GM18873 (cell line): Measurements from ENCODE around the gene ATP6V0D1.

Source experiments
- ATAC-seq: cut with Tn5 transposase; IDR thresholded peaks from one replicate; pipeline ENCODE4 v1.9.1; 2021; ENCODE audit warnings: mild to moderate bottlenecking, moderate library complexity, moderate number of reproducible peaks; ENCODE audit not compliant: unreplicated experiment, low FRiP score

Gene ATP6V0D1

DNA sequence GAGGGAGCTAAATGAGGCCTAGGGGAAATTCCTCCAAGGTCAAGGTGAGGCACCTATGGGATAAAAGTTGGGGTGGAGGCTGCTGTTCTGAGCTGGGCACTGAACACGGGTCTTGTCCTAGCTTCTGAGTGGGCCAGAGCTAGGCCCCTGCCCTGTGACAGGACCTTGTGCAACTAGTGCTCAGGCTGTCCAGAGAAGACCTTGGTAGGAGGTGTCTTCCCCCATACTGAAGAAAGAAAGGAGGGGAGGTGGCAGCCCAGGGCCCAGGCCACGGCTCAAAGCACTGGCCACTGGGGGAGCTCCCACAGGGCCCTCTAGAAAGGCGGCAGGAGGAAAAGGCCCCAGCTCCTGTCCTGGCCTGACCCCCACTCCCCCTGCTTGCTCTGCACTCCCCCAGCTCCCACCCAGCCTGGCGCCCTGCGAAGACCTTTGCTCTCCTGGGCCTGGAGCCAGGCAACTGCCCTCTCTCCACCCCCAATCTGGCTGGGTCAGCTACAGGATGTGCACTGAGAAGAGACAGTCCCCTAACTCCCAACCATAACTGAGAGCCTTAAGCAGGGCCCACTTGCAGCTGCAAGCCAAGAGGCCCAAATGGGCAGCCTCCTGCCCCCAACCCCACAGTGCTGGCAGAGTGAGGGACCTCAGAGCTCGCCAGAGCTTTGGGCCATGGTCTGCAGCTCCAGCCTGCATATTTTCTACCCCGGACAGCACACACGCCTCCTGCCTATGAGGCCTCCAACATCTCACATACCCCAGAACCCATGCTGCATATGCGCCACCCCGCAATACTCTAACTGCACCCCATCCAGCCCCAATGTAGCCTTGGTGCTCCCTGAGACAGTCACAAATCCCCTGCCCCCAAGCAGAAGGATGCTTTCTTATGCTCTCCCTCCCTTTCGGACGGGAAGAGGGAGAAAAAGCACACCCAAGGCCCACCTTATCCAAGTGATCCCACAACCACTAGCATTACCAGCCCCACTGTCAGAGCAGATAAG, 34.7 kb downstream of the ATP6V0D1 start:
- ATAC-seq: no peak

DNA sequence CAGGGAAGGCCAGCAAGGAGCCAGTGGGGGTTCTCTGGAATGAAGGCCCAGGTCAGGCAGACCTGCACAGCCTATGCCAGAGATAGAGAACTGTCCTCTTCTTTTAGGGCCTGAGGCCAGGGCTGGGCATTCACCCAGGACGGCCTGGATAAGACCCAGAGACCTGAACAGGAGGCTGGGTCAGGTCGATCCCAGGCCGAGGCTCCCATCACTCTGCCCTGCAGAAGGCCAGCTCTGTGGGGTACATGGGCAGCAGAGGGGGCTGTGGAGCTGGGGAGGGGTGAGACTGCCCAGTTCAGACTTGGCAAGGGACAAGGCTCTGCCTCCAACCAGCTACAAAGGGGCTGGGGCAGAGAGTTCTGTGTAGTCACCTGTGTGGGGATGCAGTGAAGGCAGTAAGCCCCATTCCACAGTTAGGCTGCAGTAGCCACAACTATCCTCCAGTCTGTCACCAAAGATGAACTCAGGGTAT, 35.5 kb downstream of the ATP6V0D1 start:
- no peak for ATAC-seq

DNA sequence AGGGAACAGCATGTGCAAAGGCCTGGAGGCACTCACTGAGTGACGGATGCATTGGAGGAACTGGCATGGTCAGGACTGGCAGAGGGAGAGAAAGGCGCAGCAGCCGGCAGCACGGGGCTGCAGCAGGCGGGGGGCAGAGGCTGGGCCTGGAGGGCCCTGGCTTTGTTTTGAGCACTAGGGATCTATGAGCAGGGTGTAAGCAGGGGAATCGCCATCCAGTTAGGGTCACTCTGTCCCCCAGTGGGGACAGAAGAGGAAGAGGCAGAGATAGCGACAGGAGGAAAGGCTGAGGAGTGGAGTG, 35.9 kb downstream of the ATP6V0D1 start:
- no peak for ATAC-seq

DNA sequence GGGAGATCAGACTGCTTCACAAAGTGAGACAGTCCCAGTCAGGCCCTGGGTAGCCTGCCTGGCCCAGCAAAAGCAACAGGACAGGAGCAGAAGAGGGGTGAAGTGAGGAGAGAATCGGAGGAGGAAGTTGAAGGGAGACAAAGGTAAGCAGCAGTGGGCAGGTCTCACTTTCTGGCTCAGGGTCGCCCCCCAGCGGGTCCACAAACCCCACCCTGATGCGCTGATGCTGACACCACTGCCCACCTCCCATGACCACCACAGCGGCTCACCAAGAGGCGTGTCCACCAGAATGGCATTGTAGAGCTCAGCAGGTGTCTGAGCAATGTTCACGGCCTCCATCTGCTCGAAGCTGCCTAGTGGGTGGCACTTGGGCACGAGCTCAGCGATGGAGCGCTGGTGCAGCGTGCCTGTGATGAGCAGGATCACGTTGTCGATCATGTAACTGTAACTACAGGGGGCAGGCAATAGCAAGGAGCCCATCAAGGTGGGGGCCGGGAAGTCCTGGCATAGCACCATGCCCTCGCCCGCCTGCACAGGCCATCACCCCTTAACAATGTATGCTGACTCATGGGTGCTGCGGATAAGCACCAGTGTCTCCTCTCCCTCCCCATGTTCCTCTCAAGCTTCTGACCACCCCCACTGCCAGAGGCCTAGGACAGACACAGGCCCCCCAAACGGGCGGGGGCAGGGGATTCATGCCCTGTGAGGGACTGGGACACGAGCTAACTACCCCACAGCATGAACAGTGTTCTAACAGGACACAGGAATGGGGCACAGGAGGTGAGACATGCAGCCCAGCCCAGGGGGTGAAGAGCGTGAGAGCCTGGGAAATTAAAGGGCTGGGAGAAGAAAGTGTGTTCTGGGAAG, 36.5 kb downstream of the ATP6V0D1 start:
- no peak for ATAC-seq

DNA sequence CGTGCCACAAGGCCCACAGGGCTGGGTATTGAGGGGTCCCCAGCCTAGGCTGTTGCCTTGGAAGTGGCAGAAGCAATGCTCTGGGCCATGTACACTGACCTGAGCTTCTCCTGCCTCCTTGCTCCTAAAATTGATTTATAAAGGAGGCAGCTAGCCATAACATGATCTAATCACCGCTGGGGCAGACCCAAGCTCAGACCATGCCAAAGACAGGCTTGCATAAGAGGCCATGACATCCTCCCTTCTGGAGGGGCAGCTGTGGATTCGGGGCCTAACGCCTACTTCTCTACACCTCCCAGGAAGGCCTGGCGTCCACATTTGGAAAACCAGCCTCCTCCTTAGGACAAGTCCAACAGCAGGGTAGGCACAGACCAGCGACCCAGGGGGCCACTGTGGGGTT, 37.7 kb downstream of the ATP6V0D1 start:
- no peak for ATAC-seq

DNA sequence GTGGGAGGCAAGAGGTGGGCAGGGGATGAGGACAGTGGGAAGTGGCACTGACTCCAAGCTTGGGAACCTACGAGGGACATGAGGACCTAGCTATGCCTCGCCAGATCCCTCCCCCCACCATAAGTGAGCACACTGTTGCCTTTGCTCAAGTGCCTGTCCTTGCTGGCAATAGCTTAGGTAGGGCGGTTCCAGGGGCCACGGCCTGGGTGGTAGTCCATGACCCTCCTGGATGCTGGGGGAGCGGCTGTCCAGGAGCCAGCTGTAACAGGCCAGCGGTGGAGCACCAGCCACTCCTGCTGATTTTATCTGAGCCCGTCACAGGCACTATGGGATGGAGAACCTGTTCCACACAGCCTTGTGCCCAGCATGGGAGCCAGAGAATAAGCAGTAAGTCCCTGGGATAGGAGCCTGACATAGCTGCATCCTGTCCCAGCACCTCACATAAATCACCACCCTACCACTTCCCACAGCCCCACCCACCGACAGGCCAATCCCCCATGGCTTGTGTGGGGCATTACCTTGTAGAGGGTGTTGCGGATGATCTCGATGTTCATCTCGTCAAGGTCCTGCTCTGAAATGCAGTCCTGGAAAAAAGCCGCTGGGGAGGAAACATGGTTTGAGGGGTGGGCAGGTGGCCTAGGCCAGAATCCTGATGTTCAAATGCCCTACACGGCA, 38.2 kb downstream of the ATP6V0D1 start:
- no peak for ATAC-seq

DNA sequence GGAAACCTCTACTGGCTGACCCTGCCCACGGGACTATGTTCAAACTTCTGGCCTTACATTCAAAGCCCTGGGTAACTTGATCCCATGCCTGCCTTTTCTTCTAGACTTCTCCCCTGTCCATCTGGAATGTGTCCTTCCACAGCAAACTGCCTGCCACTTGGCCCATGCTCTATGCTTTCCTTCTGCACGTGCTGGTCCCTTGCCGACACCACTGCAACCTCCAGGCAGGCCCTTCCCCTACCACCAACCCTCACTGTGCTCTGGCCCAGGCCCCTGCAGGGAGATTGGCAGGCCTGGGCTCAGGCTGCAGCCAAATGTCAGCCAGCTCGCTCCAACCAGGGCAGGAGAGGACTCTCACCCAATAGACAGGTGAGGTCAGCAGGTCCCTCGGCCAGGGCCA, 39.0 kb downstream of the ATP6V0D1 start:
- no peak for ATAC-seq

DNA sequence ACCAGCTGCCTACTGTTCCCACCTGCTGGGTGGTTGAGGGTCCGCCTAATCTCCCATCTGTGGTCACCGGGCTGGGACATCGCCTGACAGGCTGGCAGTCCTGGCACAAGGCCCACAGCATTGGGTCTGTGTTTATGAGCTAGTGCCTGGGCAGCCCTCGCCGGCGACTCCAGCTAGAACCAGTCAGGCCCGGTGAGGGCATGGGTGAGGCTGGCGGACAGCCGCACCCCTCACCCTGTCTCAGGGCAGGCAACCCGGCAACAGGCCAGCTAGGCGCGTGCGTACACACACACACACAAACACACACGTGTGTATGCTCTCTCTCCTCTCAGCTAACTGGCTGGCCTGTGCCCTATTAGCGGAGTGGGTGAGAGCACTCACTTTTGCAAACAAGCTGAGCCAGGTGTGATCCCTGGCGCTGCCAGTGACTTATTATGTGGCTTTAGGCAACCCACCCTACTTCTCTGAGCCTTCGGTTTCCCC, 39.6 kb downstream of the ATP6V0D1 start:
- no peak for ATAC-seq

DNA sequence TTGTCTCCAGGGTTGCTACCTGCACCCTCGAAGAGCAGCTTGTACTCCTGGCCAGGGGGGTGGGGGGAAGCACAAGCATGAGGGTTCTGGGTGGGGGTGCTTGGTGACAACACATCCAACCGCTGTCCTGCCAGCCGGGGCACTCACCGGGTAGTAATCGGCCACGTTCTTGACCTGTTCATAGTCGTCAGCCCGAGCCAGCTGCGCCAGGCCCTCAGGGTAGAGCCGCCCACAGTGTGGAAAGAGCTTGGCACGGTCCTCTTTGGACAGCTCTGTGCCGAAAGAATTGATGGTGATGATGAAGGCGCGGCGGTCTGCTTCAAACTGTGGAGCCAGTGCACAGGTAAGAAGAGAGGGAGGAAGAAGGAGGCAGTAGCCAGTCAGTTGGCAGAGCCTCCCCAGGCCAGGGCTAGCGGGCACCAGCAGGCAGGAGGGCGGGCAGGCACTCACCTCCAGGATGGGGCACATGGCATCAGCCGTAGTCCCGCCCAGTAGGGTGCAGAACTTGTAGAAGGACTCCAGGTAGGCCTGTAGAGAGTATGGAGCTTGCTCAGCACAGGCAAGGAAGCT, 42.0 kb downstream of the ATP6V0D1 start:
- ATAC-seq: no peak

DNA sequence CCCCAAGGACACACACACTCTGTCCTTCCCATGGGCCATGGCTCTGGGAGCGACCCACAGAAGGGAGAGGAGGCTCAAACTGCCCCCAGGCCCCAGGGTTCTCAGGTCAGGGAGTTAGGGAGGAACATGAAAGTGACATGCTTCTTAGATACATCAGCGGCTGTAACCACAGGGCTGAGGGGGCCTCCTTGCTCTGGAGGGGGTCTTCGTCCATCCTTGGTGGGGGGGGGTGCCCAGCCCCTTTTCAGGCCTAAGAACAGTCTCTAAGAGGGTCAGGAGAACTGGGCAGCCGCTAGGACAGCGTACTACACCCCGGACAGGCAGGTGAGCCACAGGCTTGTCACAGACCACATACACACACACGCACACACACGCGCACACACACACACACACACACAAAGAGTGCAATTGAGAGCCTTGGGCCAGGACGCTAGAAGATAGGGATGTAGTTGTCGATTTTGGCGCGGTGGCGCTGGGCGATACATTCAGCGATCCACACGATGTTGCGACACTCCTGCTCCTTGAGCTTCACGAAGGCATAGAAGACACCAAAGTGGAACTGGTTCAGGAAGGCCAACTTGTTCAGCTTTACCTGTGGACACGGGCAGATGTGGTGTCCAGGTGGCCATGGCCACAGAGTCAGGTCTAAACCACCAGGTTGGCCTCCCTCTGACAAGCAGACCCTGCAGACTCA, 42.7 kb downstream of the ATP6V0D1 start:
- no peak for ATAC-seq

DNA sequence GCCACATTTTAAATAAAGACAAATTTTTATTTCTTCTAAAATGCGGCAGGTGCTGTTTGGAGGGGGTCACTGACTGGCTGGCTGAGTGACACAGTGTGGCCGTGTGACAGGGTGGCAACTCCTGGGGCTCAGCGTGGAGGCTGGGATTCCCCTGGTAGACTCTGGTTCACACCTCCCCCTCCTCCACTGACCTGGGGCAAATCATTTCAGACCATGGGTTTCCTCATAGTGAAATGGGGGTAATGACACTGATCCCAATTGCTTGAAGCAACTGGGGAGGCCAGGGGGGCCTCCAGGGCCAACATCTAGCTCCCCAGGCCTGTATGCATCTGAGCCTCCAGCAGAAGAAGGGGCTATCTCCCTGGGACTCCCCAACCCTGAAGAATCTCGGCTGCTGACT, 43.4 kb downstream of the ATP6V0D1 start:
- ATAC-seq: no peak

DNA sequence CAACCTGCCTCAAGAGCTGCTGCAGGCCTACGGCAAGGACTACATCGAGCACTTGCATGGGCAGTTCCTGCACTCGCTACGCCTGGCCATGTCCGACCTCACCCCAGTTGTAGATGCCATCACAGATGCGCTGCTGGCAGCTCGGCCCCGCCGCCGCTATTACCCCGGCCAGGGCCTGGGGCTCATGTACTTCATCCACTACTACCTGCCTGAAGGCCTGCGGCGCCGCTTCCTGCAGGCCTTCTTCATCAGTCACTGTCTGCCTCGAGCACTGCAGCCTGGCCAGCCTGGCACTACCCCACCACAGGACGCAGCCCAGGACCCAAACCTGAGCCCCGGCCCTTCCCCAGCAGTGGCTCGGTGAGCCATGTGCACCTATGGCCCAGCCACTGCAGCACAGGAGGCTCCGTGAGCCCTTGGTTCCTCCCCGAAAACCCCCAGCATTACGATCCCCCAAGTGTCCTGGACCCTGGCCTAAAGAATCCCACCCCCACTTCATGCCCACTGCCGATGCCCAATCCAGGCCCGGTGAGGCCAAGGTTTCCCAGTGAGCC, 44.2 kb downstream of the ATP6V0D1 start:
- ATAC-seq: no peak

DNA sequence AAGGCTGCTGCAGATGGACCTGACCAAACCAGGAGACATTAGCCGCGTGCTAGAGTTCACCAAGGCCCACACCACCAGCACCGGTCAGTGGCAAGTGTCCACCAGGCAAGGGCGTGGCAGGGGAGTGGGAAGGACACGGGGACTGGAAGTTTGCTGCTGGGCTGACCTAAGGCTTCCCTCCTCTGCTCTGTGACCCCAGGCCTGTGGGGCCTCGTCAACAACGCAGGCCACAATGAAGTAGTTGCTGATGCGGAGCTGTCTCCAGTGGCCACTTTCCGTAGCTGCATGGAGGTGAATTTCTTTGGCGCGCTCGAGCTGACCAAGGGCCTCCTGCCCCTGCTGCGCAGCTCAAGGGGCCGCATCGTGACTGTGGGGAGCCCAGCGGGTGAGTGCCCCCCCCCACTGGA, 45.2 kb downstream of the ATP6V0D1 start:
- ATAC-seq: no peak

DNA sequence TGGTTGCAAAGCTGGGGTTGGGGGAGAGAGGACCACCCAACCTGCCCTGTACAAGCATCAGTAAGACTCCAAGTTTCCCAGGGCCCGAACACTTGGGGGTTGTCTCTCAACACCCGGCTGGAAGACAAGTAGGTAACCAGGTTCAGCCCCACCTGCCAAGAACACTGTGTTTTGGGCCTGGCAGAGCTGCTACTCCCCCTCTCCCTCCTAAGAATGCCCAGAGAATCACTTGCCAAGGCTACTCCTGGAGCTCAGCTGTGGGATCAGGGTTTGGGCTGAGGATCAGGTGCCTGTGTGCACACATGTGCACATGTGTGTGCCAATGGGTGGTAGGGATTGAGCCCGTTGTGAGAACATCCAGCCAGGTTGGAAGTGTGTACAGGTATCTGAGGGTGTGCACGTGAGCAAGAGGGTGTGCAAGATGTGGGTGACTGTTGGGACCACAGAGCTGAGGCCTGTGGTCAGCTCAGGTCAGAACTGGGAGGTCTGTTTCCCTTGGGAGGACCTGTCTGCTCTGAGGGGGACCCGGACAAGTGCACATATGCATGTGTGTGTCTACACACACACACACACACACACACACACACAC, 47.7 kb downstream of the ATP6V0D1 start:
- ATAC-seq: no peak

DNA sequence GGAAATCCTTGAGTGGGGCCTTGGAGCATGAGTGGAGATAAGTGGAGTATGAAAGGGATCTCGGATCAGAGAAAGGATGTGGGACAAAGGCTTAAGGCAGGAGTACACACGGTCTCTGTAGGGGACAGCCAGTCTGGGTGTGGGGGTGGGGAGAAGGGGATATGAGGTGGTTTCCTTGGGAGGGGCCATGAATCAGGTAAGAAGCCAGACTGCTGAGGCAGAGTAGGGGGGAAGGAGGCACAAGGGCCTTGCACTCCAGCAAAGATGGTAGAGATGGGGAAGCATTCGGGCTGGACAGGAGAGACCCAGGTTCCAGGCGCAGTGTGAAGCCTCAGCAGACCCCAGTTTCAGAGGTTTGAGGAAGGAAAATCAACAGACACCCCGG, 48.5 kb downstream of the ATP6V0D1 start:
- ATAC-seq: no peak

DNA sequence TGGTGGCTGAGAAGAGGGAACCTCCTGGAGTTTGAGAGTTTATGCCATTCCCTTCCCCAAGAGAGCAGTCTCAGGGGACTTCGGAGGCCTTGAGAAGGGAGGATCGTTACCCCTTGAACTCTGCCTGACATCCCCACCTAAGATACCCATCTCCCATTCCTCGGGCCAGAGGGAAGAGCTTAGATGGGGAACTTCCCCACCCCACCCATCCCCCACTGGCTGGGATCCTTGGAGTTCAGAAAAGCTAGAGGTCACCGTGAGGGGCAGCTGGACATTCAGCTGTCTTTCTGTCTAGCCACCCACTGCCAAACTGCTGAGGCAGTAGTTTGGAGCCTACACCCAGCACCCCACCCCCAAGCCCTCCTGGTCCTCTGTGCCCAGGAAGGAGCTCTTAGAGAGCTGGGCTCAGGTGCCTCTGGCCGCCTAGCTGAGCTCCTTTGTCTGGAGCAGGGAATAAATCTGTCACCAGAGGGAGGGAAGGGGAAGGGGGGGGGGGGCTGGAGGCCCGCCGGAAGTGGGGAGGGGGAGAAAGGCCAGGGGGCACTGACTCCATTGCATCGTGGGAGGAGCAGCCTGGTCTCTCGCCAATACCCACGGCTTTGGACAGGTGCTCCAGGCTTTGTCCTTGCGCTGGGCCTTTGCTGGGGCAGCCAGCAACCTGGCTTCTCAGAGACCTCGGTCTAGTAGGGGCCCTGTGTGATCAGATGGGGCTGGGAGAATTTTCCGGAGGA, 49.0 kb downstream of the ATP6V0D1 start:
- no peak for ATAC-seq

DNA sequence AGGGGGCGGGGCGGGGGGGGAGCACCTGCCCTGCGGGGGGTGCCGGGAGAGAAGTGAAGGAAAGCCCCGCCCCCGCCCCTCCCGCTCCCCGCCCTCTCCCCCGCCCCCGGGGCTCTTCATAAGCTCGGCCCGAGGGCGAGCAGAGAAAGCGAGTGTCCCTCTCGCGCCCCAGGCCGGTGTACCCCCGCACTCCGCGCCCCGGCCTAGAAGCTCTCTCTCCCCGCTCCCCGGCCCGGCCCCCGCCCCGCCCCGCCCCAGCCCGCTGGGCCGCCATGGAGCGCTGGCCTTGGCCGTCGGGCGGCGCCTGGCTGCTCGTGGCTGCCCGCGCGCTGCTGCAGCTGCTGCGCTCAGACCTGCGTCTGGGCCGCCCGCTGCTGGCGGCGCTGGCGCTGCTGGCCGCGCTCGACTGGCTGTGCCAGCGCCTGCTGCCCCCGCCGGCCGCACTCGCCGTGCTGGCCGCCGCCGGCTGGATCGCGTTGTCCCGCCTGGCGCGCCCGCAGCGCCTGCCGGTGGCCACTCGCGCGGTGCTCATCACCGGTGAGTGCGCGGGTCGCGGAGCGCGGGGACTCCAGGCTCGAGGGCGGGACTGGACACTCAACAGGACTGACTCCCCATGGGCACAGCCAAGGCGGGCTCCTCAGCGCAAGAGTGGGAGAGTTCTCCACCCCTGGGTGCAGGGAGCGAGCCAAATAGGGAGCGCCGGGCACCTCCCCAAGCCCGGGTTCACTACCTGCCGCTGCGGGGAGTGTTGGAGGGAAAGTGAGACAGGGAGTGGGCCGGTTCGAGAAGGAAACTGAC, 49.8 kb downstream of the ATP6V0D1 start, which contains the start of gene HSD11B2:
Gene HSD11B2 (plus strand): TSS at position 145 of the 798 bp plus-strand sequence. CDS start 128 bp downstream, at position 273.
- ATAC-seq: no peak
